HEK293 (cell line): Measurements from ENCODE around the gene CELF4.

Source experiments
- ZNF37A ChIP-seq: fragments of 450-650 bp; IDR thresholded peaks from 2 replicates; pipeline ENCODE4 v1.5.1; 2018; ENCODE audit warnings: missing biosample characterization, missing genetic modification characterization
- ZNF423 ChIP-seq: fragments of 450-650 bp; formaldehyde crosslinking; IDR thresholded peaks from 2 replicates; pipeline ENCODE4 v1.5.1; 2016; ENCODE audit warnings: missing biosample characterization, missing genetic modification characterization
- ZNF501 ChIP-seq: fragments of 450-650 bp; formaldehyde crosslinking; IDR thresholded peaks from 2 replicates; pipeline ENCODE4 v1.5.1; 2016; ENCODE audit warnings: missing biosample characterization, missing genetic modification characterization
- ZNF792 ChIP-seq: fragments of 450-650 bp; formaldehyde crosslinking; IDR thresholded peaks from 2 replicates; pipeline ENCODE4 v1.5.1; 2016; ENCODE audit warnings: missing biosample characterization, missing genetic modification characterization
- TF ChIP-seq, protein P1 (sequence below): fragments of 450-650 bp; formaldehyde crosslinking; IDR thresholded peaks from 2 replicates; pipeline ENCODE4 v1.5.1; 2016; ENCODE audit warnings: missing biosample characterization, missing genetic modification characterization
- TF ChIP-seq, protein P2 (sequence below): fragments of 450-650 bp; formaldehyde crosslinking; IDR thresholded peaks from 2 replicates; pipeline ENCODE4 v1.5.1; 2016; ENCODE audit warnings: missing biosample characterization, missing genetic modification characterization
- TF ChIP-seq, protein P3 (sequence below): fragments of 450-650 bp; formaldehyde crosslinking; IDR thresholded peaks from 2 replicates; pipeline ENCODE4 v1.5.1; 2016; ENCODE audit warnings: missing biosample characterization, missing genetic modification characterization

DNA sequence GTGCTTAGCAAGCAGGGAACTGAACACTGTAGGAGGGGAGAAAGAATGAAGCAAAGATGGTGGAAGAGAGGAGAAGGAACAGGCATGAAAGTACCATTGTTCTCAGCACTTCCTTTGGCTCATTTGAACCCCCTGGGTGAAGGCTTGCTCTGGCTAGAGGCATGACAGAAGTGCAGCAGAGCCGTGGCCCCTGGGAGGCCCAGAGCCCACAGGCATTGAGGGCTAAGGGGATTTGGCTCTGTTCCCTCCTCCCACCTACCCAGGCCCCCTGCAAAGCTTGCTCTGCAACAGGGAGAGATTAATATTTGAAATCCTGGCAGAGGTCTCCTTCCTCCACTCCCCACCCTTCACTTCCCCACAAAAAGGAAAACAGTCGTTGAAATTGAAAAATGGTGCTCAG lies 262.6 kb downstream of the CELF4 start:
- TF ChIP-seq, protein P1, sequence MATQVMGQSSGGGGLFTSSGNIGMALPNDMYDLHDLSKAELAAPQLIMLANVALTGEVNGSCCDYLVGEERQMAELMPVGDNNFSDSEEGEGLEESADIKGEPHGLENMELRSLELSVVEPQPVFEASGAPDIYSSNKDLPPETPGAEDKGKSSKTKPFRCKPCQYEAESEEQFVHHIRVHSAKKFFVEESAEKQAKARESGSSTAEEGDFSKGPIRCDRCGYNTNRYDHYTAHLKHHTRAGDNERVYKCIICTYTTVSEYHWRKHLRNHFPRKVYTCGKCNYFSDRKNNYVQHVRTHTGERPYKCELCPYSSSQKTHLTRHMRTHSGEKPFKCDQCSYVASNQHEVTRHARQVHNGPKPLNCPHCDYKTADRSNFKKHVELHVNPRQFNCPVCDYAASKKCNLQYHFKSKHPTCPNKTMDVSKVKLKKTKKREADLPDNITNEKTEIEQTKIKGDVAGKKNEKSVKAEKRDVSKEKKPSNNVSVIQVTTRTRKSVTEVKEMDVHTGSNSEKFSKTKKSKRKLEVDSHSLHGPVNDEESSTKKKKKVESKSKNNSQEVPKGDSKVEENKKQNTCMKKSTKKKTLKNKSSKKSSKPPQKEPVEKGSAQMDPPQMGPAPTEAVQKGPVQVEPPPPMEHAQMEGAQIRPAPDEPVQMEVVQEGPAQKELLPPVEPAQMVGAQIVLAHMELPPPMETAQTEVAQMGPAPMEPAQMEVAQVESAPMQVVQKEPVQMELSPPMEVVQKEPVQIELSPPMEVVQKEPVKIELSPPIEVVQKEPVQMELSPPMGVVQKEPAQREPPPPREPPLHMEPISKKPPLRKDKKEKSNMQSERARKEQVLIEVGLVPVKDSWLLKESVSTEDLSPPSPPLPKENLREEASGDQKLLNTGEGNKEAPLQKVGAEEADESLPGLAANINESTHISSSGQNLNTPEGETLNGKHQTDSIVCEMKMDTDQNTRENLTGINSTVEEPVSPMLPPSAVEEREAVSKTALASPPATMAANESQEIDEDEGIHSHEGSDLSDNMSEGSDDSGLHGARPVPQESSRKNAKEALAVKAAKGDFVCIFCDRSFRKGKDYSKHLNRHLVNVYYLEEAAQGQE (tag by site-specific recombination): no peak
- TF ChIP-seq, protein P2, sequence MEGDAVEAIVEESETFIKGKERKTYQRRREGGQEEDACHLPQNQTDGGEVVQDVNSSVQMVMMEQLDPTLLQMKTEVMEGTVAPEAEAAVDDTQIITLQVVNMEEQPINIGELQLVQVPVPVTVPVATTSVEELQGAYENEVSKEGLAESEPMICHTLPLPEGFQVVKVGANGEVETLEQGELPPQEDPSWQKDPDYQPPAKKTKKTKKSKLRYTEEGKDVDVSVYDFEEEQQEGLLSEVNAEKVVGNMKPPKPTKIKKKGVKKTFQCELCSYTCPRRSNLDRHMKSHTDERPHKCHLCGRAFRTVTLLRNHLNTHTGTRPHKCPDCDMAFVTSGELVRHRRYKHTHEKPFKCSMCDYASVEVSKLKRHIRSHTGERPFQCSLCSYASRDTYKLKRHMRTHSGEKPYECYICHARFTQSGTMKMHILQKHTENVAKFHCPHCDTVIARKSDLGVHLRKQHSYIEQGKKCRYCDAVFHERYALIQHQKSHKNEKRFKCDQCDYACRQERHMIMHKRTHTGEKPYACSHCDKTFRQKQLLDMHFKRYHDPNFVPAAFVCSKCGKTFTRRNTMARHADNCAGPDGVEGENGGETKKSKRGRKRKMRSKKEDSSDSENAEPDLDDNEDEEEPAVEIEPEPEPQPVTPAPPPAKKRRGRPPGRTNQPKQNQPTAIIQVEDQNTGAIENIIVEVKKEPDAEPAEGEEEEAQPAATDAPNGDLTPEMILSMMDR (tag by site-specific recombination): no peak
- TF ChIP-seq ZNF423 (tag by site-specific recombination) (no peak), ZNF37A (no peak), ZNF792 (tag by site-specific recombination) (no peak), ZNF501 (no peak)
- TF ChIP-seq, protein P3, sequence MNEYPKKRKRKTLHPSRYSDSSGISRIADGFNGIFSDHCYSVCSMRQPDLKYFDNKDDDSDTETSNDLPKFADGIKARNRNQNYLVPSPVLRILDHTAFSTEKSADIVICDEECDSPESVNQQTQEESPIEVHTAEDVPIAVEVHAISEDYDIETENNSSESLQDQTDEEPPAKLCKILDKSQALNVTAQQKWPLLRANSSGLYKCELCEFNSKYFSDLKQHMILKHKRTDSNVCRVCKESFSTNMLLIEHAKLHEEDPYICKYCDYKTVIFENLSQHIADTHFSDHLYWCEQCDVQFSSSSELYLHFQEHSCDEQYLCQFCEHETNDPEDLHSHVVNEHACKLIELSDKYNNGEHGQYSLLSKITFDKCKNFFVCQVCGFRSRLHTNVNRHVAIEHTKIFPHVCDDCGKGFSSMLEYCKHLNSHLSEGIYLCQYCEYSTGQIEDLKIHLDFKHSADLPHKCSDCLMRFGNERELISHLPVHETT (tag by site-specific recombination): no peak
